NOMO-1 treated with dmso at 0.1 percent for 144 hours (cell line): ENCODE data around the gene BPIFB4.

ENCODE experiments used
- DNase-seq: peaks from one replicate; lab custom pipeline; 2025; ENCODE audit not compliant: unreplicated experiment; lab: John Stamatoyannopoulos, UW

BPIFB4 gene

GRCh38 chr20:33160681-33161080 is 81.2 kb downstream of the BPIFB4 start:
- DNase-seq, result no peak
